ENCODE results near the gene EDNRA.

The EDNRA gene

GRCh38 chr4:147591106-147591505 lies 110.2 kb downstream of the EDNRA start:
- FAIRE-seq = no peak

- no peak for FAIRE-seq
Observed at GRCh38 chr4:147594107-147594506, 113.2 kb downstream of the EDNRA start.
